HepG2 (cell line): ENCODE results near the gene SEC16A. TPM values are rescaled to one million over a fixed set of nuclear protein-coding genes. Genes with fewer than 3 reads are reported as not detected.

Experiments used
- ADNP ChIP-seq: sonication (generic); formaldehyde crosslinking; IDR thresholded peaks from 2 replicates; pipeline ENCODE4 v1.4.0; 2020; ENCODE audit warnings: missing genetic modification reagents
- CBX2 ChIP-seq, 2 experiments: fragments of 200-600 bp in 1 of 2; sonication (generic); formaldehyde crosslinking in 1 of 2; IDR thresholded peaks; 2 replicates each; pipeline versions ENCODE4 v1.7.0 to v1.8.1; 2018 to 2022; ENCODE audit warnings: low read depth in 2 of 2, low read length in 1 of 2, mild to moderate bottlenecking in 1 of 2, missing genetic modification reagents in 1 of 2
- CCDC6 ChIP-seq: sonication (generic); formaldehyde crosslinking; IDR thresholded peaks from 2 replicates; pipeline ENCODE4 v1.8.1; 2022; ENCODE audit warnings: mild to moderate bottlenecking, missing genetic modification reagents, moderate library complexity
- KDM2A ChIP-seq: sonication (generic); formaldehyde crosslinking; IDR thresholded peaks from 2 replicates; pipeline ENCODE4 v1.4.0; 2020; ENCODE audit warnings: low read depth, missing genetic modification reagents, borderline replicate concordance
- REL ChIP-seq: sonication (generic); formaldehyde crosslinking; conservative IDR thresholded peaks from 2 replicates; pipeline ENCODE4 v1.8.0; 2022; ENCODE audit warnings: mild to moderate bottlenecking, missing genetic modification reagents, moderate library complexity
- SMARCE1 ChIP-seq: fragments of 450-650 bp; IDR thresholded peaks from 2 replicates; pipeline ENCODE4 v1.6.1; 2017; ENCODE audit warnings: borderline replicate concordance
- SNAI1 ChIP-seq: sonication (generic); formaldehyde crosslinking; IDR thresholded peaks from 2 replicates; pipeline ENCODE4 v1.5.0; 2020; ENCODE audit warnings: mild to moderate bottlenecking, missing genetic modification reagents, borderline replicate concordance
- U2AF2 ChIP-seq: fragments of 200-400 bp; formaldehyde crosslinking; IDR thresholded peaks from 2 replicates; pipeline ENCODE4 v1.6.1; 2017; ENCODE audit warnings: low read depth, mild to moderate bottlenecking, low read length
- ZFP36 ChIP-seq: fragments of 150-350 bp; IDR thresholded peaks from 2 replicates; pipeline ENCODE4 v1.6.1; 2018; ENCODE audit warnings: borderline replicate concordance, low read length, low read depth; ENCODE audit not compliant: partially characterized antibody
- ZNF296 ChIP-seq: sonication (generic); formaldehyde crosslinking; conservative IDR thresholded peaks from 2 replicates; pipeline ENCODE4 v1.5.0; 2020; ENCODE audit warnings: mild to moderate bottlenecking, missing genetic modification reagents
- ZNF563 ChIP-seq: sonication (generic); formaldehyde crosslinking; IDR thresholded peaks from 2 replicates; pipeline ENCODE4 v1.8.0; 2022; ENCODE audit warnings: mild to moderate bottlenecking, moderate library complexity, missing genetic modification reagents
- ZNF660 ChIP-seq: sonication (generic); formaldehyde crosslinking; IDR thresholded peaks from 2 replicates; pipeline ENCODE4 v1.5.1; 2020; ENCODE audit warnings: mild to moderate bottlenecking, low read depth, missing genetic modification reagents, borderline replicate concordance
- ZNF674 ChIP-seq: sonication (generic); formaldehyde crosslinking; IDR thresholded peaks from 2 replicates; pipeline ENCODE4 v1.5.0; 2020; ENCODE audit warnings: low read depth, mild to moderate bottlenecking, missing genetic modification reagents
- polyA plus RNA-seq, 8 experiments: library from polyadenylated mRNA; depleted of rRNA in 3 of 8; stranded (reverse) in 7 of 8; unstranded in 1 of 8; fragments of >200 nt; fragmentation: Illumina TruSeq in 4 of 8; extraction: Trizol in 4 of 8; gene quantifications; 2 replicates each; pipeline versions ENCODE4 v1.2.1 to v1.2.3, GENCODE V29; 2011 to 2016; ENCODE audit warnings: low read depth in 4 of 8, missing spikeins in 1 of 8, mixed read lengths in 1 of 8; ENCODE audit not compliant: insufficient read depth in 1 of 8
- total RNA-seq, 5 experiments: library from RNA; depleted of rRNA; stranded (reverse); fragments of >200 nt; fragmentation: Illumina TruSeq; extraction: Trizol; gene quantifications; 2 replicates each; pipeline ENCODE4 v1.2.3, GENCODE V29; 2016; ENCODE audit warnings: low read depth in 1 of 5
- TF ChIP-seq, protein P1 (sequence below): sonication (generic); formaldehyde crosslinking; IDR thresholded peaks from 2 replicates; pipeline ENCODE4 v1.5.1; 2020; ENCODE audit warnings: missing genetic modification reagents, mild to moderate bottlenecking, borderline replicate concordance
- TF ChIP-seq, protein P2 (sequence below): sonication (generic); formaldehyde crosslinking; IDR thresholded peaks from 2 replicates; pipeline ENCODE4 v1.4.0; 2020; ENCODE audit warnings: missing genetic modification reagents, mild to moderate bottlenecking, borderline replicate concordance
- TF ChIP-seq, protein P3 (sequence below): sonication (generic); formaldehyde crosslinking; IDR thresholded peaks from 2 replicates; pipeline ENCODE4 v1.5.0; 2020; ENCODE audit warnings: mild to moderate bottlenecking, missing genetic modification reagents
- TF ChIP-seq, protein P4 (sequence below): sonication (generic); formaldehyde crosslinking; conservative IDR thresholded peaks from 2 replicates; pipeline ENCODE4 v1.4.0; 2020; ENCODE audit warnings: mild to moderate bottlenecking, missing genetic modification reagents, moderate library complexity
- TF ChIP-seq, protein P5 (sequence below), 2 experiments: sonication (generic) in 1 of 2; formaldehyde crosslinking in 1 of 2; IDR thresholded peaks; 2 replicates each; pipeline versions ENCODE4 v1.4.0 to v1.6.1; 2018 to 2020; ENCODE audit warnings: missing genetic modification reagents in 2 of 2, borderline replicate concordance in 1 of 2, low read depth in 1 of 2, mild to moderate bottlenecking in 1 of 2, missing biosample characterization in 1 of 2

SEC16A gene
- total and polyA plus RNA-seq, 2 of the 13 experiments (the other 11 are each of a cell fraction or from before 2014, with no cell fraction given) = 15.9 to 18.9 TPM

DNA sequence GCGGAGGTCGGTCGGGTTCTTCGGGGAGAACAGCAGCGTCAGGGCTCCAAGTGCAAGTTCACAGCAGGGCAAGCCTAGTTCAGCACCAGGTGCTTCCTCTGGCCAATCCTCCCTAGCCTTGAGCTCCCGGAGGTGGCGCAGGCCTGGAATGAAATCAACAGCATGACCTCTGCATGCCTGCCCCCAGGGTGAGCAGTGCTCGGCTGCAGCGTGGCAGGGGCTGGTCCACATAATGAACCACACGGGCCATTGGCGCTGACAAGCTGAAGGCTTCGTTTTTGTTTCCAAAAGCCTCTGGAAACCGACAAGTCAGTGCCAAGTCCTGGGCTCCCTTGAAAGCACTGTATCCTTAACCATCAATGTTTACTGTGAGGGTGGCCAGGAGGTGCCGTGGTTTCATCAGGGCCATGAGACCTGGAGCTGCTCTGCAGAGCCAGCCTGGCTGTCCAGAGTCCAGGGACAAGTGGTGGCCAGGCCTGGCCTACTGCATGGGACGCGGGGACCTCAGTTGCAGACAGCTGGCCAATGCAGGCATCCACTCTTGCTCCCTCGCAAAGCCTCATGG lies 41.1 kb downstream of the SEC16A start (continued):
- TF ChIP-seq, protein P1, sequence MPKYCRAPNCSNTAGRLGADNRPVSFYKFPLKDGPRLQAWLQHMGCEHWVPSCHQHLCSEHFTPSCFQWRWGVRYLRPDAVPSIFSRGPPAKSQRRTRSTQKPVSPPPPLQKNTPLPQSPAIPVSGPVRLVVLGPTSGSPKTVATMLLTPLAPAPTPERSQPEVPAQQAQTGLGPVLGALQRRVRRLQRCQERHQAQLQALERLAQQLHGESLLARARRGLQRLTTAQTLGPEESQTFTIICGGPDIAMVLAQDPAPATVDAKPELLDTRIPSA (CRISPR knock-in tag) = no peak
- TF ChIP-seq, protein P2, sequence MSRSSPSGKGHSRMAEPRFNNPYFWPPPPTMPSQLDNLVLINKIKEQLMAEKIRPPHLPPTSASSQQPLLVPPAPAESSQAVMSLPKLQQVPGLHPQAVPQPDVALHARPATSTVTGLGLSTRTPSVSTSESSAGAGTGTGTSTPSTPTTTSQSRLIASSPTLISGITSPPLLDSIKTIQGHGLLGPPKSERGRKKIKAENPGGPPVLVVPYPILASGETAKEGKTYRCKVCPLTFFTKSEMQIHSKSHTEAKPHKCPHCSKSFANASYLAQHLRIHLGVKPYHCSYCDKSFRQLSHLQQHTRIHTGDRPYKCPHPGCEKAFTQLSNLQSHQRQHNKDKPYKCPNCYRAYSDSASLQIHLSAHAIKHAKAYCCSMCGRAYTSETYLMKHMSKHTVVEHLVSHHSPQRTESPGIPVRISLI (CRISPR knock-in tag) = no peak
- TF ChIP-seq SMARCE1 = no peak
- no peak for TF ChIP-seq ZNF563 (CRISPR knock-in tag)
- no peak for TF ChIP-seq ZNF660 (CRISPR knock-in tag)
- no peak for TF ChIP-seq U2AF2
- no peak for TF ChIP-seq ADNP (CRISPR knock-in tag)
- TF ChIP-seq, protein P3, sequence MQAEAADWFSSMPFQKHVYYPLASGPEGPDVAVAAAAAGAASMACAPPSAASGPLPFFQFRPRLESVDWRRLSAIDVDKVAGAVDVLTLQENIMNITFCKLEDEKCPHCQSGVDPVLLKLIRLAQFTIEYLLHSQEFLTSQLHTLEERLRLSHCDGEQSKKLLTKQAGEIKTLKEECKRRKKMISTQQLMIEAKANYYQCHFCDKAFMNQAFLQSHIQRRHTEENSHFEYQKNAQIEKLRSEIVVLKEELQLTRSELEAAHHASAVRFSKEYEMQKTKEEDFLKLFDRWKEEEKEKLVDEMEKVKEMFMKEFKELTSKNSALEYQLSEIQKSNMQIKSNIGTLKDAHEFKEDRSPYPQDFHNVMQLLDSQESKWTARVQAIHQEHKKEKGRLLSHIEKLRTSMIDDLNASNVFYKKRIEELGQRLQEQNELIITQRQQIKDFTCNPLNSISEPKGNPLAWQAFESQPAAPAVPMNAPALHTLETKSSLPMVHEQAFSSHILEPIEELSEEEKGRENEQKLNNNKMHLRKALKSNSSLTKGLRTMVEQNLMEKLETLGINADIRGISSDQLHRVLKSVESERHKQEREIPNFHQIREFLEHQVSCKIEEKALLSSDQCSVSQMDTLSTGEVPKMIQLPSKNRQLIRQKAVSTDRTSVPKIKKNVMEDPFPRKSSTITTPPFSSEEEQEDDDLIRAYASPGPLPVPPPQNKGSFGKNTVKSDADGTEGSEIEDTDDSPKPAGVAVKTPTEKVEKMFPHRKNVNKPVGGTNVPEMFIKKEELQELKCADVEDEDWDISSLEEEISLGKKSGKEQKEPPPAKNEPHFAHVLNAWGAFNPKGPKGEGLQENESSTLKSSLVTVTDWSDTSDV = 0 out of 2 replicates have a peak, but pooled peaks have one; percentile 58
- TF ChIP-seq, protein P4, sequence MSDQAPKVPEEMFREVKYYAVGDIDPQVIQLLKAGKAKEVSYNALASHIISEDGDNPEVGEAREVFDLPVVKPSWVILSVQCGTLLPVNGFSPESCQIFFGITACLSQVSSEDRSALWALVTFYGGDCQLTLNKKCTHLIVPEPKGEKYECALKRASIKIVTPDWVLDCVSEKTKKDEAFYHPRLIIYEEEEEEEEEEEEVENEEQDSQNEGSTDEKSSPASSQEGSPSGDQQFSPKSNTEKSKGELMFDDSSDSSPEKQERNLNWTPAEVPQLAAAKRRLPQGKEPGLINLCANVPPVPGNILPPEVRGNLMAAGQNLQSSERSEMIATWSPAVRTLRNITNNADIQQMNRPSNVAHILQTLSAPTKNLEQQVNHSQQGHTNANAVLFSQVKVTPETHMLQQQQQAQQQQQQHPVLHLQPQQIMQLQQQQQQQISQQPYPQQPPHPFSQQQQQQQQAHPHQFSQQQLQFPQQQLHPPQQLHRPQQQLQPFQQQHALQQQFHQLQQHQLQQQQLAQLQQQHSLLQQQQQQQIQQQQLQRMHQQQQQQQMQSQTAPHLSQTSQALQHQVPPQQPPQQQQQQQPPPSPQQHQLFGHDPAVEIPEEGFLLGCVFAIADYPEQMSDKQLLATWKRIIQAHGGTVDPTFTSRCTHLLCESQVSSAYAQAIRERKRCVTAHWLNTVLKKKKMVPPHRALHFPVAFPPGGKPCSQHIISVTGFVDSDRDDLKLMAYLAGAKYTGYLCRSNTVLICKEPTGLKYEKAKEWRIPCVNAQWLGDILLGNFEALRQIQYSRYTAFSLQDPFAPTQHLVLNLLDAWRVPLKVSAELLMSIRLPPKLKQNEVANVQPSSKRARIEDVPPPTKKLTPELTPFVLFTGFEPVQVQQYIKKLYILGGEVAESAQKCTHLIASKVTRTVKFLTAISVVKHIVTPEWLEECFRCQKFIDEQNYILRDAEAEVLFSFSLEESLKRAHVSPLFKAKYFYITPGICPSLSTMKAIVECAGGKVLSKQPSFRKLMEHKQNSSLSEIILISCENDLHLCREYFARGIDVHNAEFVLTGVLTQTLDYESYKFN (CRISPR knock-in tag) = peak; percentile 28; the same call in 1 of the 2 replicates
- no peak for TF ChIP-seq CBX2 (IDR thresholded peaks at IDR 0.05; ENCODE audit: low read depth, low read length)
- TF ChIP-seq CBX2 (CRISPR knock-in tag; IDR thresholded peaks at IDR 0.05; ENCODE audit: low read depth) = no peak
- no peak for TF ChIP-seq ZNF674 (CRISPR knock-in tag)
- 0 out of 2 replicates have a peak, but pooled peaks have one; percentile 23 for TF ChIP-seq REL (CRISPR knock-in tag)
- TF ChIP-seq KDM2A (CRISPR knock-in tag) = no peak
- no peak for TF ChIP-seq SNAI1 (CRISPR knock-in tag)
- TF ChIP-seq, protein P5, sequence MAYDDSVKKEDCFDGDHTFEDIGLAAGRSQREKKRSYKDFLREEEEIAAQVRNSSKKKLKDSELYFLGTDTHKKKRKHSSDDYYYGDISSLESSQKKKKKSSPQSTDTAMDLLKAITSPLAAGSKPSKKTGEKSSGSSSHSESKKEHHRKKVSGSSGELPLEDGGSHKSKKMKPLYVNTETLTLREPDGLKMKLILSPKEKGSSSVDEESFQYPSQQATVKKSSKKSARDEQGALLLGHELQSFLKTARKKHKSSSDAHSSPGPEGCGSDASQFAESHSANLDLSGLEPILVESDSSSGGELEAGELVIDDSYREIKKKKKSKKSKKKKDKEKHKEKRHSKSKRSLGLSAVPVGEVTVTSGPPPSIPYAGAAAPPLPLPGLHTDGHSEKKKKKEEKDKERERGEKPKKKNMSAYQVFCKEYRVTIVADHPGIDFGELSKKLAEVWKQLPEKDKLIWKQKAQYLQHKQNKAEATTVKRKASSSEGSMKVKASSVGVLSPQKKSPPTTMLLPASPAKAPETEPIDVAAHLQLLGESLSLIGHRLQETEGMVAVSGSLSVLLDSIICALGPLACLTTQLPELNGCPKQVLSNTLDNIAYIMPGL (CRISPR knock-in tag; IDR thresholded peaks at IDR 0.05; ENCODE audit: borderline replicate concordance in 1 of 2, low read depth in 1 of 2) = peak in 1 of 2 experiments; percentile 36; a peak in 1 of 4 replicates
- 0 out of 2 replicates have a peak, but pooled peaks have one; percentile 33 for TF ChIP-seq ZNF296 (CRISPR knock-in tag)
- TF ChIP-seq CCDC6 = no peak
- TF ChIP-seq ZFP36 = no peak
